HG02885 (cell line): ENCODE measurements around the gene COG1.

Experiments used
- ATAC-seq: cut with Tn5 transposase; IDR thresholded peaks from one replicate; pipeline ENCODE4 v1.9.1; 2021; ENCODE audit warnings: mild to moderate bottlenecking; ENCODE audit not compliant: unreplicated experiment, poor library complexity

Gene COG1

GRCh38 chr17:73196500-73196899, 3.6 kb downstream of the COG1 start:
- no peak for ATAC-seq

GRCh38 chr17:73197161-73197560, 4.3 kb downstream of the COG1 start:
- no peak for ATAC-seq

GRCh38 chr17:73198201-73198929, 5.5 kb downstream of the COG1 start:
- no peak for ATAC-seq

- no peak for ATAC-seq
These were observed 6.0 kb downstream of the COG1 start for GRCh38 chr17:73198930-73199260.

DNA sequence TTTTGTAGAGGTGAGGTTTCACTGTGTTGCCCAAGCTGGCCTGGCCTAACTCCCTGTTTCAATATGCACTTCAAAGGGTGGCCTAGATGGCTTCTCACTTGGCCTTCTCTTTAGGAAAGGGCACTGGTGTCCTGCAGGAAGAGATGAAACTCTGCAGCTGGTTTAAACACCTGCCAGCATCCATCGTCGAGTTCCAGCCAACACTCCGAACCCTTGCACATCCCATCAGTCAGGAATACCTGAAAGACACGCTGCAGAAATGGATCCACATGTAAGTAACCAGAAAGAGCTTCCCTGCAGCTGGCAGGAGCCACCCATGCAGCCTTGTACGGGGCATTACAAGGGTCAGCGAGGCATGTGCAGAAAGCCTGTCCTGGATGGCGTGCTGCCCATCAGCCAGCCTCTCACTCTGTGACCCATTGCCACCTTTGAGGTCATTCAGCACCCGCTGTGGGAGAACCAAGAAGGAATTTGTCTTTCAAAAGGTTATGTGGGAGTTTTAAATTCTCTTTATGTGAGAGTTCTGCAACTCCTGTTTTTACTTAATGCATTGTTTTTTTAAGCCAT, 7.0 kb downstream of the COG1 start:
- ATAC-seq: no peak

DNA sequence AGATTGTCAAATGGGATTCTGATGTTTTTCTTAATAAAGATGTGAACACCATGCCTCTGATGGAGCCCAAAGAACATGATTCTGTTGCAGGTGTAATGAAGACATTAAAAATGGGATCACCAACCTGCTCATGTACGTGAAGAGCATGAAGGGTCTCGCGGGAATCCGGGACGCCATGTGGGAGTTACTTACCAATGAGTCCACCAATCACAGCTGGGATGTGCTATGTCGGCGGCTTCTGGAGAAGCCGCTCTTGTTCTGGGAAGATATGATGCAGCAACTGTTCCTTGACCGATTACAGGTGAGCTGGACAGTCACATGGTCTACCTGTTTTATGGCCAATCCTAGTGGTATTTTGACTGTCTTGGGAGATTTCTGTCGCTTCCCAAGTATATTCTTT, 7.6 kb downstream of the COG1 start:
- no peak for ATAC-seq

DNA sequence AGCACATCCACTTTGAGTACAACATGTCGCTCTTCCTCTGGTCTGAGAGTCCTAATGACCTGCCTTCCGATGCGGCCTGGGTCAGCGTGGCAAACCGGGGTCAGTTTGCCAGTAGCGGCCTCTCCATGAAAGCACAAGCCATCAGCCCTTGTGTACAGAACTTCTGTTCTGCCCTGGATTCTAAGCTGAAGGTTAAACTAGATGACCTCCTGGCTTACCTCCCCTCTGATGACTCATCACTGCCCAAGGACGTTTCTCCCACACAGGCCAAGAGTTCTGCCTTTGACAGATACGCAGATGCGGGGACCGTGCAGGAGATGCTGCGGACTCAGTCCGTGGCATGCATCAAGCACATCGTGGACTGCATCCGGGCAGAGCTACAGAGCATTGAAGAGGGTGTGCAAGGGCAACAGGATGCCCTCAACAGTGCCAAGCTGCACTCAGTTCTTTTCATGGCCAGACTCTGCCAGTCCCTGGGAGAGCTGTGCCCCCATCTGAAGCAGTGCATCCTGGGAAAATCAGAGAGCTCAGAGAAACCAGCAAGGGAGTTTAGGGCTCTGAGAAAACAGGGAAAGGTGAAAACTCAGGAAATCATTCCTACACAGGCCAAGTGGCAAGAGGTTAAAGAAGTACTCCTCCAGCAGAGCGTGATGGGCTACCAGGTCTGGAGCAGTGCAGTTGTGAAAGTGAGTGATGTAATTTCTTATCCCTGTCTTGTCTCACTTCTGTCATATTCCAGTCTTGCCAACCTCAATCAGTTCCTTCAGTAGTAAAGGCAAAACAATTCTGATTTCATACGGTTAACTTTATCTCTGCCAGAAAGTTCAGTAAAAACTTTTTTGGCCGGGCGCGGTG, 8.6 kb downstream of the COG1 start:
- no peak for ATAC-seq

- no peak for ATAC-seq
These were observed 10.4 kb downstream of the COG1 start for GRCh38 chr17:73203135-73203787.

GRCh38 chr17:73203788-73204479, 11.1 kb downstream of the COG1 start:
- no peak for ATAC-seq

DNA sequence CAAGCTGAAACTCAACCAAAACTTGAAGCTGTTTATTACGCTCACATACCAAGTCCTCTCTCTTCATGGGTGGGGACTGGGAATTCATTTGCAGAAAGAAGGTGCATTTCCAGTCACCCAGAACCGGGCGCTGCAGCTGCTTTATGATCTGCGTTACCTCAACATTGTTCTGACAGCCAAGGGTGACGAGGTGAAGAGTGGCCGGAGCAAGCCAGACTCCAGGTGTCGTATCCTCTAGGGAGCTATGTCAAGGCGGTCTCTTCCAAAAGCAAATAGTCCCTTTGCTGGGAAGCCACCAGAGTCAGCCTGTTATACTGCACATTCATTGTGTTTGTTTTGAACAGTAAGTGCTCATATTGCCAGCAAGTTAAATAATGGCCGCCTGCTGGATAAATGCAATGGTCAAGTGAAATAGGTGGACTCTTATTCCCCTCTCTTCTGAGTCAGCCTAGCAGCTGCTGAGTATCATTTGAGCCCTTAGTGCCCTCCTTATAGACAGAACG, 12.7 kb downstream of the COG1 start:
- no peak for ATAC-seq

DNA sequence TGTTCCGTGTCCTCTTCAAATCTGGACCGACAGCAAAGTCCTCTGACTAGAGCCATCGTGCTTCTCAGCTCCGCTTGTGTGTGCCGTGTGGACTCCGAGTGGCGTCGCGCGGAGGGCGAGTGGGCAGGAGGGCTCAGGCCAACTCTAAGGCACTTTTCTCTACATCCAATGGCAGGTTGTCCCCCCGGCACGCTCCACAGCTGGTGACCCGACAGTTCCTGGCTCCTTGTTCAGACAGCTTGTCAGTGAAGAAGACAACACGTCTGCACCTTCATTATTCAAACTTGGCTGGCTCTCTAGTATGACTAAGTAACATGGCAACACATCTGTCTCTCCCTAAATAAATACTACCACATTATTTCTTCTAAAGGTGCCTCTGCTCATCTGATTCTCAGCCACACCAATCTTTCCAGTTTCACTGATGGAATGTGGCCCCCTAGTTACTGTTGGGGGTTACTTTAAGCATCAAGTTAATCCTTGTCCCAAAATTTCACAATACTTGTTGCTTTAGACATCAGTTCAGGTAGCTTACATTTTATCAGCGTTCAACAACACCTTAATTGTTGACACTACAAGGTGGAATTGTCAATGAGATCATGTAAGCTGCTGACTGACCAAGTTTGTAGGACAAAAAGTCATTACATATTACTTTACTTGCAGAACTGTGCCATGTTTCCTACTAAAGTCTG, 15.4 kb downstream of the COG1 start:
- ATAC-seq: no peak

DNA sequence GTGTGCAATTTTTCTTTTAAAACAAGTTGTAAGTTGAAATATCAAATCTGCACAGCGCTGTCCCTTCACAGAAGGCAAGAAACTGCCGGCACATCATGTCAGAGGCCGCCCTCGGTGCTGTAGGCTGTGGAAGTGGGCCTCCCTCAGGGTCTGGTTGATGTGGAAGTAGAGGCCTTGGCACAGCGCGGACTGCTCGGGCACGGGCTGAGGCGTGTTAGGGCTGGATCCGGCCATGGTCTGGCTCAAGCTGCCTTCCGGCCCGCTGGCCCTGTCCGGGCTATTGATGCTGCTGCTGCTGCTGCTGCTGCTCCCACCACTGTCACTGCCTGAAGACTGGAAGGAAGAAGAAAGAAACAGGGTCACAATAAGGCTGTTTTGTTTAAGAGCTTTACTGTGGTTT, 16.6 kb downstream of the COG1 start:
- no peak for ATAC-seq

- no peak for ATAC-seq
These were observed 17.3 kb downstream of the COG1 start for GRCh38 chr17:73210002-73210678.

GRCh38 chr17:73211745-73212144, 18.9 kb downstream of the COG1 start:
- ATAC-seq: no peak

DNA sequence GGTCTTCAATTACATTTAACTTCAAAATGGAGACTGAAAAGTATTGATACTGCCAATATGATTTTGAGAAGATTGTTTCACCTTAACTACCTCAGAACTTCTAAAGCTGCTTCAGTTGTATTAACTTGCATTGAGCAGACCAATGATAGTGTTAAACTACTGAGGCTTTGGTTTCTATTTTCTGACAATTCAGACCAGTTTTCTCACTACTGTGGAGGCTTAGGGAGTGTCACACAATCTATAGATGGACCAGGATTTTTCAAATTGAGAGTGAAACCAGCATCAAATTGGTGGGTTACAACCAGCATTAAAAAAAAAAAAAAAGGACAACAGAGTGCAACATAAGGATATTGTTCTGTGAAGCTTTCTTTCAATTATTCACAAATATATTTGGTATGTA, 21.2 kb downstream of the COG1 start:
- ATAC-seq: no peak

- ATAC-seq: no peak
These were observed 22.0 kb downstream of the COG1 start for GRCh38 chr17:73214851-73215250.

- ATAC-seq: no peak
These were observed 22.6 kb downstream of the COG1 start for GRCh38 chr17:73215447-73215846.

DNA sequence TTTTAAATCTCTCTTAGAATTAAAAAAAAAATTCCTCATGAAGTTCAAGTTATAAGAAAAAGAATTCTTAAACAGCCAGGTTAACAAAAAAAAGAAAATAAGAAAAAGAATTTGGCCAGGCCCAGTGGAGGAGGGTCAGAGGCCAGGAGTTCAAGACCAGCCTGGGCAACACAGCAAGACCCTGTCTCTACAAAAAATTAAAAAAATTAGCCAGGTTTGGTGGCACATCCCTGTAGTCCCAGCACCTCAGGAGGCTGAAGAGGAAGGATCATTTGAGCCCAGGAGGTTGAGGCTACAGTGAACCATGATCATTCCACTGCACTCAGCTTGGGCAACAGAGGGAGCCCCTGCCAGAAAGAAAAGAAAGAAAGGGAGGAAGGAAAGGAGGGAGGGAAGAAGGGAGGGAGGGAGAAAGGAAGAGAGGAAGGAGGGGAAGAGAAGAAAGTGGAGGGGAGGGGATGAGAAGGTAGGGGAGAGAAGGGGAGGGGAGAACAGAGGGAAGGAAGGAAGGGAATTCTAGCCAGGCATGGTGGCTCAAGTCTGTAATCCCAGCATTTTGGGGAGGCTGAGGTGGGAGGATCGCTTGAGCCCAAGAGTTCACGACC, 30.9 kb downstream of the COG1 start:
- ATAC-seq: no peak

DNA sequence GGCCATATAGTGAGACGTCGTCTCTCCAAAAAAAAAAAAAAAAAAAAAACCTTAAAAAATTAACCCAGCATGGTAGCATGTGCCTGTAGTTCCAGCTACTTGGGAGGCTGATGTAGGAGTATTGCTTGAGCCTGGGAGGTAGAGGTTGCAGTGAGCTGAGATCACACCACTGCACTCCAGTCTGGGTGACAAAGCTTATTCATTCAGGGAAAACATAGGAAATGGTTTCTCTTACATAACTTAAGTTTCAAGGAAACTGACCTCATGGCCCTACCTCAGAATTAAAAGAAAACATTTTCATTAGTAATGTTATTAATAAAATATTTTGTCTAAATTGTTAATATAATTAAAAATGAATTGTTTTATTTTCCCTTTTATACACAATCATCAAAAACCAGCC, 31.4 kb downstream of the COG1 start:
- ATAC-seq: no peak
